ENCODE measurements around the gene ZFYVE27.

GRCh38 chr10:97759946-97760345 is 23.0 kb downstream of the ZFYVE27 start:
- TF ChIP-seq CTCF (IDR thresholded peaks at IDR 0.05) (no peak), POLR2A (IDR thresholded peaks at IDR 0.05) (no peak)

Data from Peyer's patch (tissue), 4 donors.